ACC112 (cell line): ENCODE results near the gene ZNF384.

ENCODE experiments used
- H2AFZ ChIP-seq: fragments of 200-600 bp; sonication (generic); one replicate; pipeline ENCODE4 v1.6.0; 2017; ENCODE audit warnings: antibody characterized with exemption, low read length; ENCODE audit not compliant: unreplicated experiment
- H3K27ac ChIP-seq: fragments of 200-600 bp; sonication (generic); 2 replicates; pipeline ENCODE4 v1.5.1; 2014; ENCODE audit warnings: low read depth, mild to moderate bottlenecking, antibody characterized with exemption, low read length, moderate library complexity
- H3K27me3 ChIP-seq: fragments of 200-600 bp; sonication (generic); 2 replicates; pipeline ENCODE4 v1.6.1; 2014; ENCODE audit warnings: mild to moderate bottlenecking, antibody characterized with exemption, low read length, moderate library complexity, mixed read lengths; ENCODE audit not compliant: insufficient read depth
- H3K36me3 ChIP-seq: fragments of 200-600 bp; sonication (generic); 2 replicates; pipeline ENCODE4 v1.6.1; 2016; ENCODE audit warnings: mild to moderate bottlenecking, antibody characterized with exemption, low read length, moderate library complexity, mixed read lengths; ENCODE audit not compliant: insufficient read depth
- H3K4me1 ChIP-seq: fragments of 200-600 bp; sonication (generic); one replicate; pipeline ENCODE4 v1.6.1; 2016; ENCODE audit warnings: low read length, mixed read lengths; ENCODE audit not compliant: insufficient read depth, unreplicated experiment, control insufficient read depth
- H3K4me3 ChIP-seq: fragments of 200-600 bp; sonication (generic); 2 replicates; pipeline ENCODE4 v1.5.1; 2014; ENCODE audit warnings: mild to moderate bottlenecking, low read depth, low read length
- H3K79me2 ChIP-seq: fragments of 200-600 bp; sonication (generic); one replicate; pipeline ENCODE4 v1.6.0; 2016; ENCODE audit warnings: low read length; ENCODE audit not compliant: control insufficient read depth, unreplicated experiment, insufficient read depth

Gene ZNF384

DNA sequence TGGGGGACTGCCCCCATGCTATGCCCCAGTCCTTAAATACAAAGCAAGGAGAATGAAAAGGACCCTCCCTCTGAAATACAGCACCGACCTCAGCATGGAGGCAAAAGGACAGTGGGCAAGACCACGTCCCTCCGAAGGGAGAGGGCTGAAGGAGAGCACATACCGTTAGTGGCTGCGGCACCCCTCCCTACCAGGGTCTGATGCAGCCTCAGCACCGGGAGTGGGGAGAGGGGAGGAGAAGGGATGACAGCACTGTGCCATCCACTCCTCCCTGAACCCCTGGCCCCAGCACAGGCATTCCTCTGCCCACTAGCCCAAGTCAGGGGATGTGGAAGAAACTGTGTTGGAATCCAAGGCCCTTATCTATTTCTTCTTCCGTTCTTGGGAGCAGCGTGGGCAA, 38.3 kb downstream of the ZNF384 start:
- Histone ChIP-seq H3K79me2 (no peaks in the 10 kb centered on the region), H3K36me3 (peaks cover 6% of the 10 kb centered on the region), H3K27me3 (no peaks in the 10 kb centered on the region), H3K4me1 (no peaks in the 10 kb centered on the region), H3K4me3 (no peak overlapping the region), H2AFZ (no peak overlapping the region), H3K27ac (no peak overlapping the region)

DNA sequence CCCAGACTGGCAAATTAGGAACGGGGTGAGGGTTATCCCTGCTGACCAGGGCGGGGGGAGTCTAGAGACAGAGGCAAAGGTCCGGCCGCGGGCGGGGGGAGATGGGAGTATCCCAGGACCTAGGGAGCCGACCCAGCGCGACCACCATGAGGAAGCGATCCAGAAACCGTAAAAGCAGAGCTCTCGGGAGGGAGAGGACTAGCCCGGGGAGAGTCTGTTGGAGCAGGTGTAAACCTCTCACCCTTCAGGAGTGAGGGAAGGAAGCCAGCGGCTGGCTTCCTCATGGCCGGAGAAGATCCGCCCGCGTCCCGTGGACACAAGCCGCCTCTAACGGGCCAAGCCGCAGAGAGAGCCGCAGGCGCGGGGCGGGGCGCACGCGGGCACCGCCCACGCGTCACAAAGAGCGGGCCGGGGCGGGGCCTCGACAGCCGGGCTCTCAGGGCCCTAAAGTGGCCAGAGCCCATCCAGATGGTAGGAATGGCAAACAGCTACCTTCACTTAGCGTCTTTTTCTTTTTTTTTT, 42.0 kb downstream of the ZNF384 start, which contains the start of gene ACRBP:
TSS of gene ACRBP (minus strand) at position 350 of the 522 bp plus-strand sequence. CDS start at position 284, 66 bp downstream.
- no peaks in the 10 kb centered on the region for H3K36me3 ChIP-seq
- no peaks in the 10 kb centered on the region for H3K79me2 ChIP-seq
- no peak within 1 kb of the TSS for H3K4me3 ChIP-seq
- H3K27ac ChIP-seq: no peak within 1 kb of the TSS
- H2AFZ ChIP-seq: no peak within 1 kb of the TSS
- H3K4me1 ChIP-seq: no peaks in the 10 kb centered on the region
- peaks cover 5% of the 10 kb centered on the region for H3K27me3 ChIP-seq

DNA sequence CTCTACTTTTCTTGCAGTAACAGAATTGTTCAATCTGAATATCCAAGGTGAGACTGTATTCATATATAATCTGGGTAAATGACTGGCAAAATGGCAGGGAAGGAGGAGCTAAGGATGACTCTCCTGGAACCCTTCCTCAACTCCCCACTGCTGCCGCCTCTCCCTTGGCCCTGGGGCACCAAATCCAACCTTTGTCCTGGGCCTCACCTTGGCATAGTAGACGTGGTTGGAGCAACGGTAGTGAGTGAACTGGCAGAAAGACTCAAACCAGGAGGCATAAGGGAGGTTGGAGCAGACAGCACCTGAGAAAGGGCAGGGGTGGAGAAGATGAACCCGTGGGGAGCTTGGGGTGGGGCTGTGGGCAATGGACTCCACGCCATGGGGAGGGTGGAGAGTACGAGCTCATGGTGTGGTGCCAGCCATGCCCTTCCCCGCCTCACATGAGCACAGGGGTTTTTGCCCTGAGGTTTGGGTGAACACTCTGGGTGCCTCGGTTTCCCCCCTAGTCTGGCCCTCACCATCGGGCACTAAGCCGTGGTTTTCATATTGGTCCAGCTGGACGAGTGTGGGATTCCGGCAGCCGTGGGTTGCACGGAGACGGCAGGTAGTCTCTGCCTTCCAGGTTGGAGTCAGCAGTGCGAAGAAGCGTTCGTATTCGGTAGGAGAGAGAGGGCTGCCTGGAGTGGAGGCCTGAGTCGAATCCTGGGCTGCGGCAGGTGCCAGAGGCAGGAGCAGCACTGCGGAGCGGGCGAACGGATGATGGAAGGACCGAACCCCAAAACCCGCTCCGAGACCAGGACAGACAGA, 42.7 kb downstream of the ZNF384 start:
- Histone ChIP-seq H3K27ac (no peak overlapping the region), H3K27me3 (peaks cover 12% of the 10 kb centered on the region), H3K36me3 (no peaks in the 10 kb centered on the region), H3K4me1 (no peaks in the 10 kb centered on the region), H3K4me3 (no peak overlapping the region), H3K79me2 (no peaks in the 10 kb centered on the region), H2AFZ (no peak overlapping the region)

DNA sequence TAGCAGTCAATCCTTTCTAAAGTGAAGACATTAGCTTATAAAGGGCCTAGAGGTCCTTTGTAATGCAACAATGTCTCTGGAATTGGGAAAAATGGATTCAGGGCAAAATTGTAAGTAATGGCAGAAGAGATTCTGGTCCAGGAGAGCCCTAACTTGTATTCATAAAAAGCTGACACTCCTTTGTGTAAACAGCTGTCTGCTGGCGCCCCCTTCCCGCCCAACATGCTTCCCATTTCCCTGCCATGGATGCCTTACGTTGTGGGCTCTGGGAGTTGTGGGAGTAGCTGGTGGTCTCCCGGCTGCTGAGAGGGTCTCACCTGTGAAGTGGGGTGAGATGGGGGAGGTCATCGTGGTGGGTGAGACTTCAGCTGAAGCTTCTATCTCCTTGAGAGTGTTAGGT, 44.3 kb downstream of the ZNF384 start:
- Histone ChIP-seq H3K36me3 (no peaks in the 10 kb centered on the region), H3K27ac (no peak overlapping the region), H3K4me1 (no peaks in the 10 kb centered on the region), H3K79me2 (no peaks in the 10 kb centered on the region), H2AFZ (no peak overlapping the region), H3K27me3 (peaks cover 26% of the 10 kb centered on the region), H3K4me3 (no peak overlapping the region)

DNA sequence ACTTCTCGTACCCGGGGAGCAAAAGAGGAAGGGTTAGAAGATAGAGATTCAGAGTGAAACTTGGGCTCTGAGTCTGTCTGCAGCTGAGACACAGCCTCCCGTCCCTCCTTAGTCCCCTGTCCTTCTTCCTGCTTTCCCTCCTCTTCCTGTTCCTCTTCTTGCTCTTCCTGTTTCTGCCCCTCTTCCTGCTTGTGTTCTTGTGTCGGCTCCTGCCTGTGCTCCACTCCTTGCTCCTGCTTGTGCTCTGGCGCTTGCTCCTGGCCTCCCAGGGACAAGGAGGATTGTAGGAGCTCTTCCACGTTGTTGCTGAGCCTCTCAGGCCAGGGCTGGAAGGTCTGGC, 44.9 kb downstream of the ZNF384 start:
- H3K4me1 ChIP-seq: no peaks in the 10 kb centered on the region
- no peaks in the 10 kb centered on the region for H3K79me2 ChIP-seq
- H3K27ac ChIP-seq: no peak overlapping the region
- H3K36me3 ChIP-seq: no peaks in the 10 kb centered on the region
- H3K27me3 ChIP-seq: peaks cover 26% of the 10 kb centered on the region
- H2AFZ ChIP-seq: no peak overlapping the region
- no peak overlapping the region for H3K4me3 ChIP-seq

DNA sequence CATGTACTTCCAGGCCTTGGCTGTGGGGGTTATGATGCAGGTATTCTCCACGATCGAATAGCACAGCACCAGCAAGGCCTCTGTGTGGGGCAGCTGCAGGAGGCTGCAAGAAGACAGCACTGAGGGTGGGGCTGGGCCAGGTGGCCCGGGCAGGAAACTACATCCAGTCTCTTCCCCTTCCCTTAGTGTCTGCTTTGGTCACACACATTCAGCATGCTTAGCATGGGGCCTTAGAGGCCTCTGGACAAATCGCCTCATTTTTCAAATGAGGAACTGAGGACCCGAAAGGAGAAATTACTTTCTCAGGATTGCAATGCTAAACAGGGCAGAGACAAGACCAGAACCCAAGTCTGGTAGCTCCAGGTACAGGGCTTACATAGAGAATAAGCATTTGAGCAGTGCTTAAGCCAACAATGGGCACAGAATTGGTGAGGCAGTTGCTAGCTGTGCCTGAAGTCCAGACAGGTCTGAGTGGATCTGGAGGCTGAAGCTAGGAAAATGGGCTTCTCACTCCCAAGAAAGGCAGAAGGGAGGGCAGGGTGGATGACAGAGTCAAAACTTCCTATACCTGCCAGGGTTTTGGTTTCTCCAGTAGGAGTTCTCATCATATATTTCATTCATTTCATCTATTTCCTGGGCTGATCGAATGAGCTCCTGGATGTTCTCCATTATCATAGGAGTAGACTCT, 45.5 kb downstream of the ZNF384 start:
- H3K4me1 ChIP-seq: no peaks in the 10 kb centered on the region
- H3K27me3 ChIP-seq: peaks cover 26% of the 10 kb centered on the region
- no peak overlapping the region for H3K4me3 ChIP-seq
- H2AFZ ChIP-seq: no peak overlapping the region
- H3K36me3 ChIP-seq: no peaks in the 10 kb centered on the region
- no peak overlapping the region for H3K27ac ChIP-seq
- no peaks in the 10 kb centered on the region for H3K79me2 ChIP-seq

DNA sequence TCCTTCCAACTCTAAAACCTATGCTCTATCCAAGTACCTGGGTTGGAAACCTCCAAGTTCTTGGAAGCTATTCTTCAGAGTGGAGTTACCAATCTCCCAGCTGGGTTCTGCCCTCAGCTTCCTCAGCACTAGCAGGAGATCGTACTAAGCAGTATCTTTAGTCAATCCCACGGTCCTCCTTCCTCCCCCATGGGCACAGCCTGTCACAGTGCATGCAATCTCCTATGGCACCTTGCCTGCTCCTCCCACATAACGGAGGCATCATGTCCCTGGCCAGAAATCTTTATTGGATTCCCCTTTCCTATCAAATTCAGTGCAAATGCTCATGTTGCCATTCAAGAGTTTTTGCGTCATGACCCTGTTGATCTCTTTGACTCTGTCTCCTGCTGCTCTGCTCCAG, 48.0 kb downstream of the ZNF384 start:
- Histone ChIP-seq H3K36me3 (no peaks in the 10 kb centered on the region), H3K79me2 (no peaks in the 10 kb centered on the region), H3K4me1 (peaks cover 3% of the 10 kb centered on the region), H2AFZ (no peak overlapping the region), H3K27ac (no peak overlapping the region), H3K27me3 (peaks cover 26% of the 10 kb centered on the region), H3K4me3 (no peak overlapping the region)

DNA sequence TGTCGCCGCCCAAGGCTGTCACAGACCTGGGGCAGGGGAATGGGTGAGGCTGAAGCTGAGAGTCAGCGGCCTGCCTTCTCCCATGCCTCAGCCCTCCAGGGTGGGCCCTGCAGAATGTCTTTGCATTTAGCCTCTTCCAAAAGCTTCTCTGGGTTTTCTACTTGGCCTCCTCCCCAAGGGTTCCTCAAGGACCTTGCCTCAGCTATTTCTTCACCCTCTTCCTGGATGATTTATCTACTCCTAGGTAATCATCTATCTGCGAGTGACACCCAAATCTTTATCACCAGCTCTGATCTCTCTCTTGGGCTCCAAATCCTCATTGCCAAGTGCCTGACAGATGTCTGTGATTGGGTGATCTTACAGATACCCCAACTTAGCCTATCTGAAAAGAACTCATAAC, 48.7 kb downstream of the ZNF384 start:
- H2AFZ ChIP-seq: no peak overlapping the region
- H3K79me2 ChIP-seq: no peaks in the 10 kb centered on the region
- H3K27ac ChIP-seq: no peak overlapping the region
- no peak overlapping the region for H3K4me3 ChIP-seq
- peaks cover 6% of the 10 kb centered on the region for H3K4me1 ChIP-seq
- peaks cover 26% of the 10 kb centered on the region for H3K27me3 ChIP-seq
- no peaks in the 10 kb centered on the region for H3K36me3 ChIP-seq

DNA sequence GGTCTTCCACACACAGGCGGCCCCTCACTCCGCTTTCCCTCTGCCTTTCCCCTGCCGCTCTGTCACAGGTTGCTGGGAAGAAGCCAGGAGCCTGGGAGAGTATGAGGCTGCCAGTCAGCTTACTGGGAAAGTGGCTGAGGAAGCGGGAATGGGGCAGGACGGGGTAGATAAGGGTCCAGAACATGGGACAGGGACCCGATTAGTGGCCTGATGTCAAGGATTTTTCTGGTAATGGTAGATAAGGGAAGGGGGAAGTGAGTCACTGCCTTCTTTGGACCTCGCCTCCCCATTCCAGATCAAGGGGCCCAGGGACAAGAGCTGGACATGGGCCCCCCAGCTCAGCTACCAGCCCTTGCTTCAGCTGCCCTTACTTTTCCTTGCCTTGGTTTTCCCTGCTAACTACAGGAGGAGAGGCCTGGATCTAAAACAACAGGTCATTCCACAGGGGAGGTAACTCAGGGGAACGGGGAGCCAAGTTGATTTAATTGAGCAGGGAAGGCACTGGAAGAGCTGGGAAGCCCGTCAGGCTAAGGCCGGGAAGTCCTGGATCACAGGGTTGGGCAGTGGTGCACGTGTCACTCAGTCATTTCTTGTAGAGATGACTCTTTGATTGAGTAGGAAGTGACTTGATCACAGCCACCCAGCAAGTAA, 49.9 kb downstream of the ZNF384 start:
- no peaks in the 10 kb centered on the region for H3K36me3 ChIP-seq
- H3K27ac ChIP-seq: no peak overlapping the region
- no peak overlapping the region for H3K4me3 ChIP-seq
- H3K4me1 ChIP-seq: peaks cover 6% of the 10 kb centered on the region
- no peak overlapping the region for H2AFZ ChIP-seq
- H3K27me3 ChIP-seq: peaks cover 26% of the 10 kb centered on the region
- H3K79me2 ChIP-seq: no peaks in the 10 kb centered on the region

DNA sequence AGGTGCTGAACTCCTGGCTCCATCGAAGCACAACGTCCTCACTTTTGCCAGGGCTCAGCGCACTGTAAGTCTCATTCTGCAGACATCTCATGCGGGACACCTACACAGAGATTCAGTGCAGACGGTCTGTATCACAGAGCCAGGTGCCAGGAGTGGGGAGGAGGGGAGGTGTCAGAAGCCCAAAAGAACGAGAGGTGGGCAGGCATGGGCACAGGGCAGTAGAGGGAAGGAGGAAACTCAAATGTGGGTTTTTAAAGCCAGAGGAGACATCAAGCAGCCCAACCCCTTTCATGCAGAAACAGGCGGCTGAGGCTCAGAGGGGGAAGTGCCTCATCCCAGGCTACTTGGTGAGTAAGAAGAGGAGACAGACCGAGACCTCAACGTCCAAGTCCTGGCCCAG, 50.9 kb downstream of the ZNF384 start:
- no peak overlapping the region for H3K27ac ChIP-seq
- no peak overlapping the region for H3K4me3 ChIP-seq
- H3K36me3 ChIP-seq: no peaks in the 10 kb centered on the region
- H3K4me1 ChIP-seq: peaks cover 6% of the 10 kb centered on the region
- H3K79me2 ChIP-seq: no peaks in the 10 kb centered on the region
- H3K27me3 ChIP-seq: peaks cover 26% of the 10 kb centered on the region
- no peak overlapping the region for H2AFZ ChIP-seq
